Activated CD4-positive, alpha-beta T cell treated with anti-CD3 and anti-CD28 coated beads, Interleukin-2, amount 50 U/mL, for 24 hours (primary cell): ENCODE data around the gene ANKRD17.
"Not testable (repeated sequence)": the region's sequence is repeated elsewhere in the genome, so short reads cannot be mapped to it uniquely, and the experiment has no call there.

Experiments
- DNase-seq, 2 donors: peaks; one replicate each; pipeline ENCODE4 v3.0.0-alpha.2; 2020; ENCODE audit warnings: low read depth in 1 of 2, low spot score in 1 of 2

Gene ANKRD17

GRCh38 chr4:73206236-73206635 lies 52.4 kb downstream of the ANKRD17 start:
- DNase-seq = no peak

- no peak for DNase-seq
Observed at GRCh38 chr4:73205482-73205881, 53.1 kb downstream of the ANKRD17 start.

GRCh38 chr4:73203976-73204375 lies 54.6 kb downstream of the ANKRD17 start:
- not testable (repeated sequence) for DNase-seq

- no peak for DNase-seq
Observed at GRCh38 chr4:73197220-73197619, 61.4 kb downstream of the ANKRD17 start.

GRCh38 chr4:73194064-73194463 lies 64.5 kb downstream of the ANKRD17 start:
- no peak for DNase-seq

- no peak for DNase-seq
Observed at GRCh38 chr4:73193659-73194058, 64.9 kb downstream of the ANKRD17 start.

- no peak for DNase-seq
Observed at GRCh38 chr4:73193155-73193554, 65.4 kb downstream of the ANKRD17 start.

- no peak for DNase-seq
Observed at GRCh38 chr4:73189274-73189810, 69.3 kb downstream of the ANKRD17 start.

- DNase-seq = no peak
Observed at GRCh38 chr4:73187325-73187724, 71.3 kb downstream of the ANKRD17 start.

GRCh38 chr4:73185903-73186302 lies 72.7 kb downstream of the ANKRD17 start:
- no peak for DNase-seq

- no peak for DNase-seq
Observed at GRCh38 chr4:73181231-73181630, 77.4 kb downstream of the ANKRD17 start.

GRCh38 chr4:73178389-73178788 lies 80.2 kb downstream of the ANKRD17 start:
- no peak for DNase-seq

GRCh38 chr4:73172161-73172560 lies 86.4 kb downstream of the ANKRD17 start:
- no peak for DNase-seq

- no peak for DNase-seq
Observed at GRCh38 chr4:73170518-73171198, 87.9 kb downstream of the ANKRD17 start.

- DNase-seq = no peak
Observed at GRCh38 chr4:73166212-73166611, 92.4 kb downstream of the ANKRD17 start.

- DNase-seq = no peak
Observed at GRCh38 chr4:73161527-73162185, 96.9 kb downstream of the ANKRD17 start.

- DNase-seq = no peak
Observed at GRCh38 chr4:73156394-73156793, 102.2 kb downstream of the ANKRD17 start.

GRCh38 chr4:73152893-73153292 lies 105.7 kb downstream of the ANKRD17 start:
- DNase-seq = no peak

GRCh38 chr4:73142995-73143547 lies 115.5 kb downstream of the ANKRD17 start:
- no peak for DNase-seq

GRCh38 chr4:73139991-73140390 lies 118.6 kb downstream of the ANKRD17 start:
- DNase-seq = no peak

GRCh38 chr4:73139245-73139644 lies 119.4 kb downstream of the ANKRD17 start:
- DNase-seq = no peak

- no peak for DNase-seq
Observed at GRCh38 chr4:73137121-73137520, 121.5 kb downstream of the ANKRD17 start.
